Lower lobe of right lung (tissue), 2 donors: Measurements from ENCODE around the gene ZNF320. TPM values are rescaled to one million over a fixed set of nuclear protein-coding genes. Genes with fewer than 3 reads are reported as not detected.
"Not testable (repeated sequence)": the region's sequence is repeated elsewhere in the genome, so short reads cannot be mapped to it uniquely, and the experiment has no call there.

Experiments
- ATAC-seq, 2 donors: fragments of 200-7000 bp; cut with Tn5 transposase; one replicate each; pipeline ENCODE4 v1.9.1; 2020 to 2022; ENCODE audit warnings: mild to moderate bottlenecking in 2 of 2, moderate library complexity in 2 of 2
- DNase-seq: peaks from one replicate; pipeline ENCODE4 v3.0.0-alpha.2; 2020
- H3K27ac ChIP-seq: fragments of 200-600 bp; one replicate; pipeline ENCODE4 v1.8.0; 2022
- H3K27me3 ChIP-seq: fragments of 200-600 bp; one replicate; pipeline ENCODE4 v1.8.0; 2022; ENCODE audit warnings: low read depth
- H3K36me3 ChIP-seq: fragments of 200-600 bp; one replicate; pipeline ENCODE4 v1.8.0; 2022; ENCODE audit warnings: mild to moderate bottlenecking
- H3K4me1 ChIP-seq: fragments of 200-600 bp; one replicate; pipeline ENCODE4 v1.8.0; 2022
- H3K4me3 ChIP-seq: fragments of 200-600 bp; one replicate; pipeline ENCODE4 v1.8.0; 2022; ENCODE audit warnings: mild to moderate bottlenecking
- H3K9me3 ChIP-seq: fragments of 200-600 bp; one replicate; pipeline ENCODE4 v1.8.0; 2022
- CTCF ChIP-seq: fragments of 200-600 bp; IDR thresholded peaks from one replicate; pipeline ENCODE4 v1.8.0; 2022; ENCODE audit warnings: antibody characterized with exemption, mild to moderate bottlenecking
- intact Hi-C: fragments of 100-400 bp; cut with DNase I; formaldehyde crosslinking; loops from one replicate; pipeline ENCODE4 v1.11.0; 2022
- total RNA-seq: library from RNA; stranded (reverse); fragmentation: NEBNext Ultra II Directional; extraction: Animal tissue kit (Norgen Biotek cat#: 25700); gene quantifications from one replicate; pipeline ENCODE4 v1.2.1, GENCODE V29; 2021
- donor health status: DM: no; HTN: yes; CAD: no; lungs with severe emphysema.

ZNF320 gene
- total RNA-seq, 1 donor from 2014 or later, result 19.7 TPM

DNA sequence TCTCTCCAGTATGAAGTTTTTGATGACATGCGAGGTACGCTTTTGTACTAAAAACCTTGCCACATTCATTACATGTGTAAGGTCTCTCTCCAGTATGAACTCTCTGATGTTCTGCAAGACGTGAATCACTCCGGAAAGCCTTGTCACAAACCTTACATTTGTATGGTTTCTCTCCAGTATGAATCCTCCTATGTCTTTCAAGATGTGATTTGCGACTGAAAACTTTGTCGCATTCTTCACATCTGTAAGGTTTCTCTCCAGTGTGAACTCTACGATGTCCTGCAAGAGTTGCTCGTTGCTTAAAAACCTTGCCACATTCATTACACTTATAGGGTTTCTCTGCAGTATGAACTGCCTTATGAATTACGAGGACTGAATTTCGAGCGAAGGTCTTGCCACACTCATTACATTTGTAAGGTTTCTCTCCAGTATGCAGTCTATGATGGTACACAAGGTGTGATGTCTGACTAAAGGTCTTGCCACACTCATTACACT is 16.5 kb downstream of the ZNF320 start:
- no peaks in the 10 kb centered on the region for H3K27me3 ChIP-seq
- peaks cover 59% of the 10 kb centered on the region for H3K9me3 ChIP-seq
- no peak for TF ChIP-seq CTCF
- H3K4me1 ChIP-seq, result no peaks in the 10 kb centered on the region
- intact Hi-C loops, result no loop called here
- ATAC-seq (no peak), DNase-seq (no peak)
- H3K36me3 ChIP-seq, result peaks cover 74% of the 10 kb centered on the region
- no peak overlapping the region for H3K4me3 ChIP-seq
- H3K27ac ChIP-seq, result no peak overlapping the region

- H3K4me1 ChIP-seq, H3K36me3 ChIP-seq, DNase-seq, H3K27me3 ChIP-seq, H3K9me3 ChIP-seq, H3K27ac ChIP-seq, ATAC-seq, H3K4me3 ChIP-seq, intact Hi-C loops: not testable (repeated sequence)
Measured at GRCh38 chr19:52872996-52873395, 24.4 kb downstream of the ZNF320 start.

- Histone ChIP-seq H3K4me1 (no peaks in the 10 kb centered on the region), H3K27me3 (no peaks in the 10 kb centered on the region), H3K9me3 (no peaks in the 10 kb centered on the region), H3K36me3 (no peaks in the 10 kb centered on the region), H3K4me3 (no peak overlapping the region), H3K27ac (no peak overlapping the region)
- intact Hi-C loops, result no loop called here
- no peak for TF ChIP-seq CTCF
- no peak for ATAC-seq
- no peak for DNase-seq
Measured at GRCh38 chr19:52871466-52871865, 26.0 kb downstream of the ZNF320 start.

GRCh38 chr19:52868031-52868430 is 29.4 kb downstream of the ZNF320 start:
- ATAC-seq, H3K4me1 ChIP-seq, H3K4me3 ChIP-seq, H3K27ac ChIP-seq, H3K9me3 ChIP-seq, H3K27me3 ChIP-seq, H3K36me3 ChIP-seq, DNase-seq, intact Hi-C loops: not testable (repeated sequence)

DNA sequence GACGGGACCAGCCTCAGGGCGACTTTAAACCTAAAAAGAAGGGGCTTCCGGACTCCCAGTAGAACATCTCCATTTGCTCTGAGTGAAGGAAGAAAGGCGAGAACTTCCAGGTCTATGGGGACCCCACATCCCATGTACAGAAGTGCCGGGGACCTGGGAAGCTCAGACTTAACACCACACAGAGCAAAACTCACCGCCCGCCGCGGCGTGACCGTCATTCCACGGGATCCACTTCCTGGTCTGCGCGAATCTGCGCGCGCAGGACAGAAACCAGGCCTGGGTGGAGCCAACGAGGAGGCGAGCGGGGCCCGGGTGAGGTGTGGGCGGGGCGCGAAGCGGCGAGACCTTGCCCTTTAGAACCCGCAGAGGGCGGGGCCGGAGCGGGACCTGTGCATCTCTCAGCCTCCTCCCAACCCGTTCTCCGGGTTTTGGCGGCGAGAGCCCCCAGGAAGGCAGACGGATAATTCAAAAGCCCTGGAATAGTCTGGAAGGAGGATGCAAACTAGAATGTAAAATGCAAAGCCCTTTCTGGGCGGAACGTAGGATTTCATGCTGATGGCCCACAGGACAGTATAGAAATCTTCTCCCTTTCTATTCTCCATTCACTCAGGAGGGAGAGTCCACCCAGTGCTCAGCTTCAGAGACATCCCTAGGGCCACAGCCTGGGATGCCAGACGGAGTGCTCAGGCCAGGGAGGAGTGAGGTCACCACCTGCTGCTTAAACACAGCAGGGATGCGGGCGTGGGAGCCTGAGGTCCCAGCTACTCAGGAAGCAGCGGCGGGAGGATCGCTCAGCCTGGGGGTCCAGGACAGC is 39.9 kb downstream of the ZNF320 start, which contains the start of gene ZNF468:
Gene ZNF468, minus strand, starts transcription at position 242 of the 814 bp plus-strand sequence. CDS start 3,347 bp downstream, outside the sequence.
- intact Hi-C loops, H3K9me3 ChIP-seq, H3K4me1 ChIP-seq, H3K27me3 ChIP-seq: not testable (repeated sequence)
- Histone ChIP-seq H3K36me3 (peaks cover 14% of the 10 kb centered on the region), H3K4me3 (peak within 1 kb of the TSS; percentile 66), H3K27ac (peak within 1 kb of the TSS; percentile 60)
- ATAC-seq, result peak; percentile 100
- peak; percentile 84 for DNase-seq

GRCh38 chr19:52856540-52857377 is 40.7 kb downstream of the ZNF320 start:
- H3K4me3 ChIP-seq, result peak overlapping the region; percentile 66
- H3K9me3 ChIP-seq, H3K27me3 ChIP-seq, intact Hi-C loops, DNase-seq, H3K4me1 ChIP-seq: not testable (repeated sequence)
- peak overlapping the region; percentile 60 for H3K27ac ChIP-seq
- peaks cover 21% of the 10 kb centered on the region for H3K36me3 ChIP-seq
- ATAC-seq, result peak; percentile 57 to 70

Other genes starting within 250 kb of the ZNF320 start
- 24.4 TPM for gene ZNF611, start 162.6 kb downstream of the ZNF320 start, total RNA-seq
- gene ZNF600, start 110.8 kb downstream of the ZNF320 start, total RNA-seq, result 14.9 TPM
- 20.9 TPM for gene ZNF28, start 76.0 kb downstream of the ZNF320 start, total RNA-seq
- gene ZNF468, start 40.0 kb downstream of the ZNF320 start, total RNA-seq, result 12.9 TPM
- 8.8 TPM for gene ZNF888, start 25.8 kb upstream of the ZNF320 start, total RNA-seq
- 12.0 TPM for gene ZNF816, start 65.2 kb upstream of the ZNF320 start, total RNA-seq
- gene ERVV-1, start 116.3 kb upstream of the ZNF320 start, total RNA-seq, result not detected
- not detected for gene ERVV-2, start 147.1 kb upstream of the ZNF320 start, total RNA-seq
- gene ZNF160, start 205.8 kb upstream of the ZNF320 start, total RNA-seq, result 35.5 TPM
- gene ZNF415, start 235.3 kb upstream of the ZNF320 start, total RNA-seq, result 4.0 TPM